ENCODE measurements around the gene ABI3. TPM values are rescaled to one million over a fixed set of nuclear protein-coding genes. Genes with fewer than 3 reads are reported as not detected.
"Not testable (repeated sequence)": the region's sequence is repeated elsewhere in the genome, so short reads cannot be mapped to it uniquely, and the experiment has no call there.

The ABI3 gene
- 10 to 100 TPM in 1 of 2 experiments, 1 to 10 TPM in 1; 9.5 to 11.5 TPM for total RNA-seq
- 10 to 100 TPM; 14.3 to 24.5 TPM for polyA plus RNA-seq

GRCh38 chr17:49210158-49211029 is at the start of gene ABI3, which contains the start of gene GNGT2:
Gene ABI3, plus strand, starts transcription at chr17:49210707. Its CDS starts 18 bp downstream, at chr17:49210725.
Gene GNGT2, minus strand, starts transcription at chr17:49210574. Its CDS starts 3,152 bp downstream, at chr17:49207422.
- peak within 1 kb of the TSS; percentile 77 to 89 for H3K4me3 ChIP-seq (ENCODE audit: low read length in 2 of 2)
- intact Hi-C loops (cut with micrococcal nuclease) = loop anchor here (1.0 kb wide), 2 partner anchors 8 to 17 kb away; no protein-coding TSS in a partner anchor
- H3K27ac Mint-ChIP-seq = peak within 1 kb of the TSS; percentile 56 to 95 (median 91)
- H3K27ac ChIP-seq (ENCODE audit: low read depth, low read length) = peak within 1 kb of the TSS; percentile 65
- DNase-seq = peak; percentile 58 to 71 (median 68)
- no peaks in the 10 kb centered on the region for H3K27me3 ChIP-seq (ENCODE audit: insufficient read depth, low read length)
- H3K4me1 Mint-ChIP-seq = peaks cover 47 to 72% (median 62%) of the 10 kb centered on the region in 4 donors
- H3K36me3 ChIP-seq (ENCODE audit: insufficient read depth, low read length) = no peaks in the 10 kb centered on the region
- peak within 1 kb of the TSS; percentile 92 to 98 (median 96) for H3K4me3 Mint-ChIP-seq
- no peaks in the 10 kb centered on the region for H3K9me3 Mint-ChIP-seq
- POLR2A ChIA-PET (ENCODE audit: partially characterized antibody) = interaction anchor here (1.2 to 12.1 kb wide), 9 partner anchors 8 to 20 kb away, joined by 3 to 169 read pairs (median 6); partner anchors contain the start of gene PHOSPHO1
- H3K27me3 Mint-ChIP-seq = no peaks in the 10 kb centered on the region
- CTCF ChIA-PET (ENCODE audit: partially characterized antibody) = interaction anchor here (1.7 to 2.8 kb wide), 3 partner anchors 9 to 18 kb away, joined by 4 to 13 read pairs (median 4); no protein-coding TSS in a partner anchor
- peaks cover 71% of the 10 kb centered on the region for H3K4me1 ChIP-seq (ENCODE audit: insufficient read depth, low read length)
- H3K36me3 Mint-ChIP-seq = peaks cover 0 to 11% of the 10 kb centered on the region in 2 donors
- H3K9me3 ChIP-seq (ENCODE audit: control insufficient read depth in 1 of 2, low read length in 2 of 2) = no peaks in the 10 kb centered on the region

- Mint-ChIP-seq H3K4me1 (no peaks in the 10 kb centered on the region), H3K36me3 (no peaks in the 10 kb centered on the region), H3K27ac (no peak overlapping the region), H3K27me3 (peaks cover 18 to 34% of the 10 kb centered on the region in 2 donors), H3K4me3 (no peak overlapping the region), H3K9me3 (no peaks in the 10 kb centered on the region)
- H3K4me3 ChIP-seq (ENCODE audit: low read length in 2 of 2) = no peak overlapping the region
- H3K27ac ChIP-seq (ENCODE audit: low read depth, low read length) = no peak overlapping the region
- no peaks in the 10 kb centered on the region for H3K9me3 ChIP-seq (ENCODE audit: control insufficient read depth in 1 of 2, low read length in 2 of 2)
- ChIA-PET POLR2A (ENCODE audit: partially characterized antibody) (no interaction called here), CTCF (ENCODE audit: partially characterized antibody) (interaction anchor here (1.3 kb wide), 1 partner anchor 18 kb away, joined by 3 read pairs; no protein-coding TSS in a partner anchor)
- H3K27me3 ChIP-seq (ENCODE audit: insufficient read depth, low read length) = peaks cover 4% of the 10 kb centered on the region
- intact Hi-C loops (cut with micrococcal nuclease) = no loop called here
- DNase-seq = no peak
- H3K36me3 ChIP-seq (ENCODE audit: insufficient read depth, low read length) = no peaks in the 10 kb centered on the region
- H3K4me1 ChIP-seq (ENCODE audit: insufficient read depth, low read length) = no peaks in the 10 kb centered on the region
Observed at GRCh38 chr17:49162866-49163265, 47.6 kb upstream of the ABI3 start.

GRCh38 chr17:49165143-49165542 is 45.4 kb upstream of the ABI3 start:
- no peaks in the 10 kb centered on the region for H3K9me3 ChIP-seq (ENCODE audit: control insufficient read depth in 1 of 2, low read length in 2 of 2)
- no peaks in the 10 kb centered on the region for H3K36me3 ChIP-seq (ENCODE audit: insufficient read depth, low read length)
- H3K27ac Mint-ChIP-seq = no peak overlapping the region
- intact Hi-C loops (cut with micrococcal nuclease) = no loop called here
- peaks cover 11% of the 10 kb centered on the region for H3K27me3 ChIP-seq (ENCODE audit: insufficient read depth, low read length)
- no peak for DNase-seq
- CTCF ChIA-PET (ENCODE audit: partially characterized antibody) = no interaction called here
- POLR2A ChIA-PET (ENCODE audit: partially characterized antibody) = no interaction called here
- no peak overlapping the region for H3K27ac ChIP-seq (ENCODE audit: low read depth, low read length)
- peaks cover 0 to 2% (median 0%) of the 10 kb centered on the region in 8 donors for H3K9me3 Mint-ChIP-seq
- H3K4me1 Mint-ChIP-seq = no peaks in the 10 kb centered on the region
- H3K36me3 Mint-ChIP-seq = no peaks in the 10 kb centered on the region
- H3K4me3 ChIP-seq (ENCODE audit: low read length in 2 of 2) = no peak overlapping the region
- H3K27me3 Mint-ChIP-seq = peaks cover 31 to 36% of the 10 kb centered on the region in 2 donors
- no peak overlapping the region for H3K4me3 Mint-ChIP-seq
- no peaks in the 10 kb centered on the region for H3K4me1 ChIP-seq (ENCODE audit: insufficient read depth, low read length)

GRCh38 chr17:49168706-49169105 is 41.8 kb upstream of the ABI3 start:
- DNase-seq = no peak
- Histone ChIP-seq H3K36me3 (ENCODE audit: insufficient read depth, low read length) (no peaks in the 10 kb centered on the region), H3K9me3 (ENCODE audit: control insufficient read depth in 1 of 2, low read length in 2 of 2) (no peaks in the 10 kb centered on the region), H3K4me3 (ENCODE audit: low read length in 2 of 2) (no peak overlapping the region), H3K4me1 (ENCODE audit: insufficient read depth, low read length) (no peaks in the 10 kb centered on the region), H3K27me3 (ENCODE audit: insufficient read depth, low read length) (peaks cover 11% of the 10 kb centered on the region), H3K27ac (ENCODE audit: low read depth, low read length) (no peak overlapping the region)
- CTCF ChIA-PET (ENCODE audit: partially characterized antibody) = interaction anchor here (1.1 to 1.5 kb wide), 2 partner anchors 11 to 56 kb away, joined by 3 to 4 read pairs; no protein-coding TSS in a partner anchor
- peaks cover 3 to 25% (median 10%) of the 10 kb centered on the region in 8 donors for H3K9me3 Mint-ChIP-seq
- POLR2A ChIA-PET (ENCODE audit: partially characterized antibody) = no interaction called here
- intact Hi-C loops (cut with micrococcal nuclease) = no loop called here
- H3K27me3 Mint-ChIP-seq = peaks cover 43 to 56% of the 10 kb centered on the region in 2 donors
- no peak overlapping the region for H3K4me3 Mint-ChIP-seq
- peaks cover 1 to 3% of the 10 kb centered on the region in 2 donors for H3K36me3 Mint-ChIP-seq
- H3K27ac Mint-ChIP-seq = no peak overlapping the region
- no peaks in the 10 kb centered on the region for H3K4me1 Mint-ChIP-seq

GRCh38 chr17:49170216-49170615 is 40.3 kb upstream of the ABI3 start:
- Histone ChIP-seq H3K36me3 (ENCODE audit: insufficient read depth, low read length) (no peaks in the 10 kb centered on the region), H3K4me1 (ENCODE audit: insufficient read depth, low read length) (no peaks in the 10 kb centered on the region), H3K9me3 (ENCODE audit: control insufficient read depth in 1 of 2, low read length in 2 of 2) (peaks cover 0 to 2% of the 10 kb centered on the region in 2 donors), H3K27me3 (ENCODE audit: insufficient read depth, low read length) (peaks cover 11% of the 10 kb centered on the region), H3K27ac (ENCODE audit: low read depth, low read length) (no peak overlapping the region), H3K4me3 (ENCODE audit: low read length in 2 of 2) (no peak overlapping the region)
- Mint-ChIP-seq H3K27me3 (peaks cover 50 to 62% of the 10 kb centered on the region in 2 donors), H3K4me3 (no peak overlapping the region), H3K36me3 (peaks cover 7 to 11% of the 10 kb centered on the region in 2 donors), H3K9me3 (peaks cover 7 to 40% (median 21%) of the 10 kb centered on the region in 8 donors), H3K4me1 (no peaks in the 10 kb centered on the region), H3K27ac (no peak overlapping the region)
- intact Hi-C loops (cut with micrococcal nuclease) = no loop called here
- ChIA-PET POLR2A (ENCODE audit: partially characterized antibody) (no interaction called here), CTCF (ENCODE audit: partially characterized antibody) (interaction anchor here (1.9 kb wide), 1 partner anchor 10 kb away, joined by 15 read pairs; no protein-coding TSS in a partner anchor)
- no peak for DNase-seq

- H3K27ac Mint-ChIP-seq; H3K4me1 Mint-ChIP-seq; H3K9me3 ChIP-seq (ENCODE audit: control insufficient read depth in 1 of 2, low read length in 2 of 2); H3K4me1 ChIP-seq (ENCODE audit: insufficient read depth, low read length); H3K4me3 Mint-ChIP-seq; intact Hi-C loops (cut with micrococcal nuclease); DNase-seq; H3K27ac ChIP-seq (ENCODE audit: low read depth, low read length); H3K36me3 ChIP-seq (ENCODE audit: insufficient read depth, low read length); H3K4me3 ChIP-seq (ENCODE audit: low read length in 2 of 2); POLR2A ChIA-PET (ENCODE audit: partially characterized antibody): not testable (repeated sequence)
- H3K27me3 Mint-ChIP-seq = peaks cover 47 to 59% of the 10 kb centered on the region in 2 donors
- H3K27me3 ChIP-seq (ENCODE audit: insufficient read depth, low read length) = peaks cover 11% of the 10 kb centered on the region
- peaks cover 10 to 14% of the 10 kb centered on the region in 2 donors for H3K36me3 Mint-ChIP-seq
- CTCF ChIA-PET (ENCODE audit: partially characterized antibody) = interaction anchor here (1.9 kb wide), 1 partner anchor 9 kb away, joined by 15 read pairs; no protein-coding TSS in a partner anchor
- H3K9me3 Mint-ChIP-seq = peaks cover 9 to 45% (median 26%) of the 10 kb centered on the region in 8 donors
Observed at GRCh38 chr17:49170711-49171110, 39.8 kb upstream of the ABI3 start.

- DNase-seq; H3K27ac Mint-ChIP-seq; H3K27ac ChIP-seq (ENCODE audit: low read depth, low read length); POLR2A ChIA-PET (ENCODE audit: partially characterized antibody); H3K4me3 Mint-ChIP-seq; H3K4me1 ChIP-seq (ENCODE audit: insufficient read depth, low read length); intact Hi-C loops (cut with micrococcal nuclease); H3K36me3 ChIP-seq (ENCODE audit: insufficient read depth, low read length); H3K4me1 Mint-ChIP-seq; H3K4me3 ChIP-seq (ENCODE audit: low read length in 2 of 2); H3K27me3 ChIP-seq (ENCODE audit: insufficient read depth, low read length): not testable (repeated sequence)
- CTCF ChIA-PET (ENCODE audit: partially characterized antibody) = interaction anchor here (1.1 to 1.2 kb wide), 2 partner anchors 48 to 52 kb away, joined by 5 read pairs; no protein-coding TSS in a partner anchor
- Mint-ChIP-seq H3K9me3 (peaks cover 9 to 57% (median 43%) of the 10 kb centered on the region in 8 donors), H3K27me3 (peaks cover 22 to 28% of the 10 kb centered on the region in 2 donors), H3K36me3 (peaks cover 14 to 18% of the 10 kb centered on the region in 2 donors)
- peaks cover 0 to 10% of the 10 kb centered on the region in 2 donors for H3K9me3 ChIP-seq (ENCODE audit: control insufficient read depth in 1 of 2, low read length in 2 of 2)
Observed at GRCh38 chr17:49175978-49176377, 34.5 kb upstream of the ABI3 start.
